GM12878 (cell line): ENCODE data around the gene PCDH7. TPM values are rescaled to one million over a fixed set of nuclear protein-coding genes. Genes with fewer than 3 reads are reported as not detected.

Experiments
- FOS ChIP-seq: IDR thresholded peaks from 3 replicates; pipeline ENCODE4 v1.6.1; 2011; ENCODE audit warnings: borderline replicate concordance; ENCODE audit not compliant: insufficient read length; ENCODE audit errors: extremely low read depth
- MTA2 ChIP-seq: fragments of 450-650 bp; IDR thresholded peaks from 2 replicates; pipeline ENCODE4 v1.6.1; 2016; ENCODE audit warnings: low read depth, mild to moderate bottlenecking, moderate library complexity
- polyA plus RNA-seq, 11 experiments: library from polyadenylated mRNA; depleted of rRNA in 4 of 11; unstranded in 6 of 11; stranded (reverse) in 5 of 11; fragments of >200 nt; fragmentation: Nextera tagmentation in 4 of 11; fragmentation: Illumina TruSeq in 1 of 11; extraction: Ambion mirVana in 4 of 11; extraction: Trizol in 1 of 11; gene quantifications; 1 replicate in 1 of 11; 2 replicates in 10 of 11; pipeline versions ENCODE4 v1.2.1 to v1.2.3, GENCODE V29; 2011 to 2016; ENCODE audit warnings: inconsistent platforms in 2 of 11, missing spikeins in 2 of 11, low read depth in 1 of 11
- total RNA-seq, 4 experiments: library from RNA; depleted of rRNA in 3 of 4; stranded (reverse); fragments of >200 nt in 3 of 4; fragmentation: Illumina TruSeq in 1 of 4; extraction: Trizol in 1 of 4; gene quantifications; 2 replicates each; pipeline versions ENCODE4 v1.2.1 to v1.2.3, GENCODE V29; 2013 to 2021

Gene PCDH7
- total and polyA plus RNA-seq, 10 of the 15 experiments (the other 5 are each of a cell fraction or from before 2014, with no cell fraction given), result 0.02 to 0.06 (median 0.03) TPM; not detected in 7

DNA sequence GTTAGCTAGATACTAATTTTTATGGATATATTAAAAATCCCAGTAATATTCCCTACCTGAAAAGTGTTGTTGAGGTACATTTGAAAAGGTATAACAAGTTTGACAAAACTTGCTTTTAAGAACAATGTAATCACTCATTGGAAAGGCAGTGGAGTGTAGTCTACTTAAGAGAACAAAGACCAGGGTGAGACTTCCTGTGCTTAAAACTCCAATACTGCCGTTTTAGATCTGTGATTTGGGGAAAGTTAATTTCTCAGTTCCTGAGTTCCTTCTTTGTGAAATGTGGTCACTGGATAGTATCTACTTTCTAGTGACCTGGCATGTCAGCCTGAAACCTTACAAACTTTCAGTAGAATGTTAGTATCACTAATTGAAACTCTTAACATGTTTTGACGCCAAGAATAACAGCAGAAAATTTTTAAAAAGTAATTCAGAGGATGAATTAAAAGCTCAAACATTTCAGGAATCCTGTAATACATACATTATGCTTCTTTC is 56.8 kb downstream of the PCDH7 start (continued):
- no peak for TF ChIP-seq FOS
- TF ChIP-seq MTA2, result no peak
